Naive B cell (primary cell): ENCODE measurements around the gene C1QL1. TPM values are rescaled to one million over a fixed set of nuclear protein-coding genes. Genes with fewer than 3 reads are reported as not detected.

Experiments used
- ATAC-seq, 2 donors: fragments of 150-1000 bp; cut with Tn5 transposase; 2 replicates each; pipeline ENCODE4 v1.10.0; 2021; ENCODE audit warnings: low read depth in 2 of 2, mild to moderate bottlenecking in 2 of 2, moderate library complexity in 2 of 2
- DNase-seq: peaks from one replicate; pipeline ENCODE4 v3.0.0; 2022
- H3K27ac Mint-ChIP-seq, 6 donors: one replicate each; pipeline ENCODE4 v1.8.0; 2020 to 2022; ENCODE audit warnings: mild to moderate bottlenecking in 6 of 6, mixed read lengths in 6 of 6, moderate library complexity in 5 of 6, inconsistent platforms in 2 of 6
- H3K27me3 Mint-ChIP-seq, 3 donors: one replicate each; pipeline ENCODE4 v1.8.0; 2021 to 2022; ENCODE audit warnings: mixed read lengths in 3 of 3, mild to moderate bottlenecking in 1 of 3
- H3K36me3 Mint-ChIP-seq, 2 donors: one replicate each; pipeline ENCODE4 v1.8.0; 2020 to 2022; ENCODE audit warnings: mixed read lengths in 2 of 2, inconsistent platforms in 1 of 2, mild to moderate bottlenecking in 1 of 2
- H3K4me1 Mint-ChIP-seq, 3 donors: one replicate each; pipeline ENCODE4 v1.8.0; 2020 to 2022; ENCODE audit warnings: mixed read lengths in 3 of 3, inconsistent platforms in 1 of 3, mild to moderate bottlenecking in 1 of 3, moderate library complexity in 1 of 3
- H3K4me3 Mint-ChIP-seq, 8 donors: one replicate each; pipeline ENCODE4 v1.8.0; 2020 to 2022; ENCODE audit warnings: mild to moderate bottlenecking in 8 of 8, mixed read lengths in 8 of 8, moderate library complexity in 8 of 8, inconsistent platforms in 2 of 8
- H3K9me3 Mint-ChIP-seq, 7 donors: one replicate each; pipeline ENCODE4 v1.8.0; 2020 to 2022; ENCODE audit warnings: mixed read lengths in 7 of 7, mild to moderate bottlenecking in 5 of 7, inconsistent platforms in 2 of 7, moderate library complexity in 1 of 7
- polyA plus RNA-seq, 6 donors: library from polyadenylated mRNA; unstranded; fragments of 300-500 nt; fragmentation: Illumina TruSeq; gene quantifications; one replicate each; pipeline ENCODE4 v1.2.3, GENCODE V29; 2021; ENCODE audit warnings: low read depth in 6 of 6

The C1QL1 gene
- polyA plus RNA-seq, 6 donors from 2014 or later = not detected

GRCh38 chr17:44967026-44967906, 837 bp downstream of the C1QL1 start:
- Mint-ChIP-seq H3K27ac (no peak overlapping the region), H3K27me3 (peaks cover 42 to 76% (median 64%) of the 10 kb centered on the region in 3 donors), H3K9me3 (peaks cover 0 to 5% (median 0%) of the 10 kb centered on the region in 7 donors), H3K36me3 (peaks cover 0 to 13% of the 10 kb centered on the region in 2 donors), H3K4me3 (peak overlapping the region; percentile 47 to 77 (median 58)), H3K4me1 (peaks cover 29 to 40% (median 36%) of the 10 kb centered on the region in 3 donors)
- ATAC-seq = peak in 1 of 2 donors; percentile 5
- no peak for DNase-seq

- H3K36me3 Mint-ChIP-seq = peaks cover 0 to 13% of the 10 kb centered on the region in 2 donors
- H3K27ac Mint-ChIP-seq = no peak overlapping the region
- H3K4me1 Mint-ChIP-seq = peaks cover 29 to 40% (median 36%) of the 10 kb centered on the region in 3 donors
- H3K4me3 Mint-ChIP-seq = peak overlapping the region; percentile 41 to 69 (median 58)
- DNase-seq = no peak
- no peak for ATAC-seq
- peaks cover 42 to 76% (median 64%) of the 10 kb centered on the region in 3 donors for H3K27me3 Mint-ChIP-seq
- H3K9me3 Mint-ChIP-seq = peaks cover 0 to 5% (median 0%) of the 10 kb centered on the region in 7 donors
These were observed 1.6 kb downstream of the C1QL1 start for GRCh38 chr17:44966348-44967025.

GRCh38 chr17:44965481-44966234, 2.4 kb downstream of the C1QL1 start:
- ATAC-seq = peak; percentile 22 to 28
- H3K4me1 Mint-ChIP-seq = peaks cover 29 to 41% (median 38%) of the 10 kb centered on the region in 3 donors
- no peak for DNase-seq
- peaks cover 42 to 84% (median 71%) of the 10 kb centered on the region in 3 donors for H3K27me3 Mint-ChIP-seq
- peak overlapping the region in 7 of 8 donors; percentile 0 to 74 (median 45) for H3K4me3 Mint-ChIP-seq
- peaks cover 0 to 13% of the 10 kb centered on the region in 2 donors for H3K36me3 Mint-ChIP-seq
- H3K27ac Mint-ChIP-seq = no peak overlapping the region
- peaks cover 0 to 5% (median 0%) of the 10 kb centered on the region in 7 donors for H3K9me3 Mint-ChIP-seq

- Mint-ChIP-seq H3K27ac (no peak overlapping the region), H3K4me1 (peaks cover 15 to 24% (median 23%) of the 10 kb centered on the region in 3 donors), H3K36me3 (peaks cover 0 to 13% of the 10 kb centered on the region in 2 donors), H3K4me3 (no peak overlapping the region), H3K27me3 (peaks cover 48 to 96% (median 75%) of the 10 kb centered on the region in 3 donors), H3K9me3 (peaks cover 0 to 3% (median 0%) of the 10 kb centered on the region in 7 donors)
- ATAC-seq = no peak
- DNase-seq = no peak
These were observed 6.2 kb downstream of the C1QL1 start for GRCh38 chr17:44961921-44962350.

GRCh38 chr17:44960691-44961090, 7.4 kb downstream of the C1QL1 start:
- Mint-ChIP-seq H3K4me3 (peak overlapping the region in 5 of 8 donors; percentile 12 to 54 (median 42)), H3K36me3 (peaks cover 0 to 10% of the 10 kb centered on the region in 2 donors), H3K27me3 (peaks cover 50 to 96% (median 75%) of the 10 kb centered on the region in 3 donors), H3K9me3 (peaks cover 0 to under 1% (median 0%) of the 10 kb centered on the region in 7 donors), H3K27ac (no peak overlapping the region), H3K4me1 (peaks cover 8 to 15% (median 14%) of the 10 kb centered on the region in 3 donors)
- ATAC-seq = no peak
- DNase-seq = no peak

GRCh38 chr17:44959821-44960531, 8.1 kb downstream of the C1QL1 start:
- Mint-ChIP-seq H3K27me3 (peaks cover 44 to 96% (median 74%) of the 10 kb centered on the region in 3 donors), H3K9me3 (no peaks in the 10 kb centered on the region), H3K4me1 (peaks cover 3 to 9% (median 8%) of the 10 kb centered on the region in 3 donors), H3K4me3 (peak overlapping the region in 2 of 8 donors; percentile 5 to 42), H3K36me3 (peaks cover 0 to 7% of the 10 kb centered on the region in 2 donors), H3K27ac (no peak overlapping the region)
- ATAC-seq (peak in 1 of 2 donors; percentile 11), DNase-seq (no peak)

- peaks cover 3 to 9% (median 5%) of the 10 kb centered on the region in 3 donors for H3K4me1 Mint-ChIP-seq
- no peaks in the 10 kb centered on the region for H3K36me3 Mint-ChIP-seq
- H3K4me3 Mint-ChIP-seq = no peak overlapping the region
- H3K27ac Mint-ChIP-seq = no peak overlapping the region
- ATAC-seq = no peak
- H3K27me3 Mint-ChIP-seq = peaks cover 26 to 79% (median 51%) of the 10 kb centered on the region in 3 donors
- no peaks in the 10 kb centered on the region for H3K9me3 Mint-ChIP-seq
- DNase-seq = no peak
These were observed 10.8 kb downstream of the C1QL1 start for GRCh38 chr17:44956998-44957981.

- Mint-ChIP-seq H3K27ac (peak overlapping the region in 1 of 6 donors; percentile 60), H3K4me3 (no peak overlapping the region), H3K4me1 (peaks cover 3 to 9% (median 5%) of the 10 kb centered on the region in 3 donors), H3K27me3 (peaks cover 26 to 69% (median 47%) of the 10 kb centered on the region in 3 donors), H3K36me3 (no peaks in the 10 kb centered on the region), H3K9me3 (no peaks in the 10 kb centered on the region)
- no peak for DNase-seq
- ATAC-seq = no peak
These were observed 12.3 kb downstream of the C1QL1 start for GRCh38 chr17:44955674-44956425.

GRCh38 chr17:44952946-44953475, 15.1 kb downstream of the C1QL1 start:
- Mint-ChIP-seq H3K27me3 (peaks cover 17 to 44% (median 30%) of the 10 kb centered on the region in 3 donors), H3K4me1 (peaks cover 0 to 5% (median 4%) of the 10 kb centered on the region in 3 donors), H3K36me3 (no peaks in the 10 kb centered on the region), H3K9me3 (no peaks in the 10 kb centered on the region), H3K27ac (no peak overlapping the region), H3K4me3 (no peak overlapping the region)
- ATAC-seq = no peak
- no peak for DNase-seq

- no peak for ATAC-seq
These were observed 19.7 kb downstream of the C1QL1 start for GRCh38 chr17:44948315-44948795.

More at GRCh38 chr17:44948315-44948795, 19.7 kb downstream of the C1QL1 start:
- H3K27ac Mint-ChIP-seq = peak overlapping the region; percentile 34 to 98 (median 92)
- no peaks in the 10 kb centered on the region for H3K36me3 Mint-ChIP-seq
- H3K4me1 Mint-ChIP-seq = peaks cover 4 to 12% (median 11%) of the 10 kb centered on the region in 3 donors
- peak overlapping the region; percentile 91 to 99 (median 96) for H3K4me3 Mint-ChIP-seq
- H3K9me3 Mint-ChIP-seq = no peaks in the 10 kb centered on the region
- DNase-seq = no peak
- peaks cover 0 to 12% (median 4%) of the 10 kb centered on the region in 3 donors for H3K27me3 Mint-ChIP-seq
